Measurements from ENCODE around the gene LMOD2.

The LMOD2 gene, protein sequence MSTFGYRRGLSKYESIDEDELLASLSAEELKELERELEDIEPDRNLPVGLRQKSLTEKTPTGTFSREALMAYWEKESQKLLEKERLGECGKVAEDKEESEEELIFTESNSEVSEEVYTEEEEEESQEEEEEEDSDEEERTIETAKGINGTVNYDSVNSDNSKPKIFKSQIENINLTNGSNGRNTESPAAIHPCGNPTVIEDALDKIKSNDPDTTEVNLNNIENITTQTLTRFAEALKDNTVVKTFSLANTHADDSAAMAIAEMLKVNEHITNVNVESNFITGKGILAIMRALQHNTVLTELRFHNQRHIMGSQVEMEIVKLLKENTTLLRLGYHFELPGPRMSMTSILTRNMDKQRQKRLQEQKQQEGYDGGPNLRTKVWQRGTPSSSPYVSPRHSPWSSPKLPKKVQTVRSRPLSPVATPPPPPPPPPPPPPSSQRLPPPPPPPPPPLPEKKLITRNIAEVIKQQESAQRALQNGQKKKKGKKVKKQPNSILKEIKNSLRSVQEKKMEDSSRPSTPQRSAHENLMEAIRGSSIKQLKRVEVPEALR

DNA sequence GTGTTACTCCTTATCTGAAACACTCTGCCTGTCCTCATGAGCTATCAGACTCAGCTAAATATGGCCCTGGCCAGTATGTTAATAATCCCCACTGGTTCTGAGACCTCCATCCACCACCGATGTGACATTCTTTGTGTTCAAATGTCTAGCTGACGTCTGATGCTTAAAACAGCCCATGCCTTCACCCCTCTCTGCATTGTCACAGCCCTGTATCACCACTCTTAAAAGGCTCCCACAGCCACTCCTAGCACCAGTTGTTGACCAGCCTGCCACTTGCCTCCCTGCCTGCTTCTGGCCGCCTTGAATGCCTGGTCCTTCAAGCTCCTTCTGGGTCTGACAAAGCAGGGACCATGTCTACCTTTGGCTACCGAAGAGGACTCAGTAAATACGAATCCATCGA is at the start of gene LMOD2:
Gene LMOD2, plus strand, starts transcription at position 253 of the 400 bp plus-strand sequence. Its CDS starts 98 bp downstream, at position 351.
- Histone ChIP-seq H3K9me2 (replicated peaks; ENCODE audit: control insufficient read depth, low read length) (no peaks in the 10 kb centered on the region; the same call in 1 of the 2 replicates), H3F3A (ENCODE audit: control insufficient read depth, insufficient read depth) (no peaks in the 10 kb centered on the region), H3K4me3 (ENCODE audit: low read length) (no peak within 1 kb of the TSS), H3K27me3 (ENCODE audit: control insufficient read depth, low read length) (no peaks in the 10 kb centered on the region; the same call in 1 of the 2 replicates), H3K27ac (ENCODE audit: low read depth, low read length) (no peak within 1 kb of the TSS), H3K36me3 (ENCODE audit: control insufficient read depth, low read length) (no peaks in the 10 kb centered on the region), H3K79me2 (ENCODE audit: control insufficient read depth, low read length) (no peaks in the 10 kb centered on the region), H3K4me1 (ENCODE audit: control insufficient read depth, low read length) (no peaks in the 10 kb centered on the region), H3K4me2 (ENCODE audit: low read length) (no peak within 1 kb of the TSS), H3K9me3 (ENCODE audit: control insufficient read depth, insufficient read depth, low read length) (no peaks in the 10 kb centered on the region), H4K20me1 (ENCODE audit: control insufficient read depth, insufficient read depth, low read depth, low read length) (no peaks in the 10 kb centered on the region)
- no peak for TF ChIP-seq EZH2phosphoT487 (IDR thresholded peaks at IDR 0.05; ENCODE audit: borderline replicate concordance, low read length)
- TF ChIP-seq, protein P1, sequence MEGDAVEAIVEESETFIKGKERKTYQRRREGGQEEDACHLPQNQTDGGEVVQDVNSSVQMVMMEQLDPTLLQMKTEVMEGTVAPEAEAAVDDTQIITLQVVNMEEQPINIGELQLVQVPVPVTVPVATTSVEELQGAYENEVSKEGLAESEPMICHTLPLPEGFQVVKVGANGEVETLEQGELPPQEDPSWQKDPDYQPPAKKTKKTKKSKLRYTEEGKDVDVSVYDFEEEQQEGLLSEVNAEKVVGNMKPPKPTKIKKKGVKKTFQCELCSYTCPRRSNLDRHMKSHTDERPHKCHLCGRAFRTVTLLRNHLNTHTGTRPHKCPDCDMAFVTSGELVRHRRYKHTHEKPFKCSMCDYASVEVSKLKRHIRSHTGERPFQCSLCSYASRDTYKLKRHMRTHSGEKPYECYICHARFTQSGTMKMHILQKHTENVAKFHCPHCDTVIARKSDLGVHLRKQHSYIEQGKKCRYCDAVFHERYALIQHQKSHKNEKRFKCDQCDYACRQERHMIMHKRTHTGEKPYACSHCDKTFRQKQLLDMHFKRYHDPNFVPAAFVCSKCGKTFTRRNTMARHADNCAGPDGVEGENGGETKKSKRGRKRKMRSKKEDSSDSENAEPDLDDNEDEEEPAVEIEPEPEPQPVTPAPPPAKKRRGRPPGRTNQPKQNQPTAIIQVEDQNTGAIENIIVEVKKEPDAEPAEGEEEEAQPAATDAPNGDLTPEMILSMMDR (IDR thresholded peaks at IDR 0.05; ENCODE audit: low read depth, low read length, poor library complexity, severe bottlenecking): no peak

DNA sequence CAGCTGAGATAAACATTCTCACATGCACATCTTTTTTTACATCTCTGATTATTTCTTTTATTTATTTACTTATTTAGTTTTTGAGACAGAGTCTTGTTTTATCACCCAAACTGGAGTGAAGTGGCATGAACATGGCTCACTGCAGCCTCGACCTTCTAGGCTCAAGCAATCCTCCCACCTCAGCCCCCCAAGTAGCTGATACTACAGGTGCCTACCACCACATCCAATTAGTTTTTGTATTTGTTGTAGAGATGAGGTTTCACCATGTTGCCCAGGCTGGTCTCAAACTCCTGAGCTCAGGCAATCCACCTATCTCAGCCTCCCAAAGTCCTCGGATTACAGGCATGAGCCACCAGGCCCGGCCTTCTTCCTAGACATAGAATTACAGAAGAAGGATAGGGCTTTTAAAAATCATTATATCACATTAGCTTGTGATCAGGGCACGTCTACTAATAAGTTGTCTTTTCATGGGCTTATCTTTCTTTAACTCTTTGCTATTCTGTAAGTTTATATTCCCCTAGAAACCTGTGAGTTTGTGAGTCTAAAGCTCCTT is 48.2 kb upstream of the LMOD2 start:
- H3K27ac ChIP-seq (ENCODE audit: low read depth, low read length): no peak overlapping the region
- no peaks in the 10 kb centered on the region for H3F3A ChIP-seq (ENCODE audit: control insufficient read depth, insufficient read depth)
- no peak overlapping the region for H3K4me2 ChIP-seq (ENCODE audit: low read length)
- no peaks in the 10 kb centered on the region for H3K36me3 ChIP-seq (ENCODE audit: control insufficient read depth, low read length)
- no peaks in the 10 kb centered on the region for H3K79me2 ChIP-seq (ENCODE audit: control insufficient read depth, low read length)
- H3K4me3 ChIP-seq (ENCODE audit: low read length): no peak overlapping the region
- no peaks in the 10 kb centered on the region for H3K9me2 ChIP-seq (replicated peaks; ENCODE audit: control insufficient read depth, low read length)
- peaks cover 4% of the 10 kb centered on the region; the same call in 1 of the 2 replicates for H3K27me3 ChIP-seq (ENCODE audit: control insufficient read depth, low read length)
- no peaks in the 10 kb centered on the region for H3K4me1 ChIP-seq (ENCODE audit: control insufficient read depth, low read length)
- H4K20me1 ChIP-seq (ENCODE audit: control insufficient read depth, insufficient read depth, low read depth, low read length): no peaks in the 10 kb centered on the region
- TF ChIP-seq, protein P1 (IDR thresholded peaks at IDR 0.05; ENCODE audit: low read depth, low read length, poor library complexity, severe bottlenecking): no peak
- no peak for TF ChIP-seq EZH2phosphoT487 (IDR thresholded peaks at IDR 0.05; ENCODE audit: borderline replicate concordance, low read length)
- H3K9me3 ChIP-seq (ENCODE audit: control insufficient read depth, insufficient read depth, low read length): no peaks in the 10 kb centered on the region

DNA sequence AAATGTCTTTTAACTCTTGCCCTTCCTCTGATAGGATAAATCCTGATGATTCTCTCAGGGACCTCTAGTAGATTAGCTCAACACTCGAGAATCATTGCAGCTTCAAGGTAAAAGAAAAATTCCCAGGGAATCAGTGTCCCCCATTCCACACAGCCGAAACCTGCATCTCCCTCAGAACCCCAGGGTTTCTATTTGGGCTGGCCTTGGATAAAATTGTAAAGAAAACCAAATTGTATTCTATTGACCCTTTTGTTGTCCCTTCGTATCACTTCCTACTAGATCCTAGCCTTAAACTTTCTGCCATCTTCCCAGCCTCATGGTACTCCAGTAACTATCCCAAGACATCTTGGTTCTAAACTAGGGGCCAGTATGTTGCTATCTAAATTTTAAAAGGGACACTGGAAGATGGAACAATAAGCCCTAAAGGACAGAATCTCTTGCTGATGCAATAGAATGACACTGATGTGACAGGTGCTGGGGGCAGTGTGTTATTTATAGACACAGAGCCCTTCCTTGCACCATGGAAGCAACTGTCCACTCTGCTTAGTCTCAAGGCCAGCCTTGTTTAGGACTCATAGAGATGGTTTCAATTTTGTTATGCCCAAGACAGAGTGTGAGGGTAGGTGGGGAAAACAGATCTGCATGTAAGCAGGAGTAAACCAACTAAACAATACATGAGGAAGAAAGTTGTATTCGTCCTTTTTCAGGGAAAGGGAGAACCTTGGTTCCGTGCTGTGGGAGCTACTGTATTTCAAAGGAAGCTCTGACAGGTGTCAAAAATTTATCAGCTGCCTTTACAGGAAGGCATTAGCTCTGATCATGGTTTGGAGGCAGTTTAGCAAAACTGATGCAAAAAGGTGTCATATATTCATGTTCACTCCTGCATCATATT is 46.4 kb upstream of the LMOD2 start:
- no peaks in the 10 kb centered on the region for H3K36me3 ChIP-seq (ENCODE audit: control insufficient read depth, low read length)
- no peaks in the 10 kb centered on the region for H3K9me2 ChIP-seq (replicated peaks; ENCODE audit: control insufficient read depth, low read length)
- H3K9me3 ChIP-seq (ENCODE audit: control insufficient read depth, insufficient read depth, low read length): no peaks in the 10 kb centered on the region
- H3K4me3 ChIP-seq (ENCODE audit: low read length): no peak overlapping the region
- no peaks in the 10 kb centered on the region for H3K4me1 ChIP-seq (ENCODE audit: control insufficient read depth, low read length)
- H4K20me1 ChIP-seq (ENCODE audit: control insufficient read depth, insufficient read depth, low read depth, low read length): no peaks in the 10 kb centered on the region
- no peak overlapping the region for H3K4me2 ChIP-seq (ENCODE audit: low read length)
- H3F3A ChIP-seq (ENCODE audit: control insufficient read depth, insufficient read depth): no peaks in the 10 kb centered on the region
- no peak overlapping the region for H3K27ac ChIP-seq (ENCODE audit: low read depth, low read length)
- no peaks in the 10 kb centered on the region for H3K79me2 ChIP-seq (ENCODE audit: control insufficient read depth, low read length)
- H3K27me3 ChIP-seq (ENCODE audit: control insufficient read depth, low read length): peaks cover 4% of the 10 kb centered on the region; the same call in 1 of the 2 replicates
- no peak for TF ChIP-seq EZH2phosphoT487 (IDR thresholded peaks at IDR 0.05; ENCODE audit: borderline replicate concordance, low read length)
- TF ChIP-seq, protein P1 (IDR thresholded peaks at IDR 0.05; ENCODE audit: low read depth, low read length, poor library complexity, severe bottlenecking): no peak

Data from DOHH2 (cell line).